ENCODE measurements around the gene CTLA4.

CTLA4 gene

GRCh38 chr2:203867561-203868200, at the start of gene CTLA4:
TSS of gene CTLA4 (plus strand) at chr2:203867771. CDS start at chr2:203867943, 172 bp downstream.
- DNase-seq, result no peak

DNA sequence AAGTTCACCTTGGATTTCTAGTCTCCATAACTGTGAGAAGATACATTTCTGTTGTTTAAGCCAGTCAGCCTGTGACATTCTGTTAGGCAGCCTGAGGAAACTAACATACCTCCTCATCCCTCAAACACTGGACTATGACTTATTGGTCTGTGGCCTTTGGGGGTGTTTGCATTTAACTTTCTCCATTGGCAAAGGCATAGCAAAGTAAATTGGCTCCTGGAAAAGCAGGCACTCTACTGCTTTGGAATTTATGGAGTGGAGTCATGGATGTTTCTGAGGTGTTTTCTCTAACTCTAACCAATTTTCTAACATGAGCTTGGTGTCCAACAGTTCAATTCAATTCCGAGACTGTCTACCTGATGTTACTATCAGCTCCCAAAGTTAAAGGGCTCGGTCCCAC, 48.9 kb upstream of the CTLA4 start:
- no peak for DNase-seq

- no peak for DNase-seq
Observed at GRCh38 chr2:203819434-203820133, 48.0 kb upstream of the CTLA4 start.

DNA sequence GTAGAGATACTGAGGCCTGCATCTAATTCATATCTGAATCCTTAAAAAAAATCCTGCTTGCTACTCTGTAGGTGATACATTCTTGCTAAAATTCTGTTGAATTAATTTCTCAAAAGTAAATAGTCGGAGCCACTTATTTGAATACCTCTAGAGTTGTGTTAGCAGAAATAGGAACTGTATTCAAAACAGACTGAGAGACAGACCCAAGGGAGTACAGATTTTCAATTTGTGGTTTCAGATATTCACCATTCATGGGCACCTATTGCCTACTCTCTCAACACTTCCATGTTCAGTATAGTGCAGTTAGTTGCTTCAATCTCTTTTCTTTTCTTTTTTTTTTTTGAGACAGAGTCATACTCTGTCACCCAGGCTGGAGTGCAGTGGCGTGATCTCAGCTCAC, 46.6 kb upstream of the CTLA4 start:
- DNase-seq, result no peak

GRCh38 chr2:203822240-203822639, 45.3 kb upstream of the CTLA4 start:
- no peak for DNase-seq

- peak in 1 of 58 donors; percentile 14 for DNase-seq
Observed at GRCh38 chr2:203823173-203823572, 44.4 kb upstream of the CTLA4 start.

GRCh38 chr2:203824057-203824456, 43.5 kb upstream of the CTLA4 start:
- no peak for DNase-seq

DNA sequence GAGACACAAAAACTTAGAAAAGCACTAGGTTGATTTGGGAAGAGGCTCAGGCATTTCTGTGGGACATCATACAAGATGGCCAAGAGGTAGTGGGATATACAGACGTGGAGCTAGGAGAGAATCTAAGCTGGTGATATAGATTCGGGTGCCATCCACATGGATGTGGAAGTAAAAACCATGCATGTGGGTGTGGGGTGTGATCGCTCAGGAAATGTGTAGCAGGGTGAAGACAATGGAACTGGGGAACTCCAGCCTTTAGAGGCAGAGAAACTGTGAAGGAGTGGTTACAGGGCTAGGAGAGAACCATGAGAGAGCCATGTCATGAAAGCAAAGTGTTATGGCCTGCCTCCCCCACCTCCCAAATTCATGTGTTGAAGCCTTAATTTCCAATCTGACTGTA, 43.0 kb upstream of the CTLA4 start:
- DNase-seq, result no peak

- no peak for DNase-seq
Observed at GRCh38 chr2:203826704-203827103, 40.9 kb upstream of the CTLA4 start.

DNA sequence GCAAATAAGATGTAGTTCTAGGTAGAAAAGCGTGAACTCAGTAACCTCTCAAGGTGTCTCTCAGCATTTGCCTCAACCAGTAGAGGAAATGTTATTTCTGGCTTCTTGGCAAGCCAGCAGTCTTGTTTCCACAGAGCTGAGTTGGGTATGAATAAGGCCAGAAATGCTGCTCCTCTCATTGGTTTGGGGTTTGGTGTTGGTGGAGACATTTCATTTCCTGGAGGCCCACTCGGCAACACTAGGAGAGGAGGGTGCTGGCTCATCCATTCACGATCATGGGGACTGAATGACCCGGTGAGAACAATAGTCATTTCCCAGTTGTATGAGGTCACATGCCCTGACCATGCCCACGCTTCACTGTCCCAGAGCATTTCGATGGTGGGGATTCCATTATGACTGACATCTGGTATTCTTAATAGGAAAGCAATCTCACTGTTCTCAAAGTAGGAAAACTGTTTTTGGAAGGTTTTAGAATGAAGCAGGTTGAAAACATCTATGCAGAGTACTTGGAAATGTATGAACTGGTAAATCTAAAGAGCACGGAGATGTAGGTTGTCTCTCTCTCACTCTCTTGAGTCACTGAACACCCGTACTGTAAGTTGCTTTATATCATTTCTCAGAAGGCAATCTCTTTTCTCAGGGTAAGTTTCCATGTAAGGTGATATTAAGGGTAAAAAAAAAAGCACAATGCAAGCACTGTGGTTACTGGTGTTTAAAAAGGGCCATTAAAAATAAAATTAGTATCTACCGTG, 37.1 kb upstream of the CTLA4 start:
- DNase-seq, result no peak

GRCh38 chr2:203835420-203835819, 32.2 kb upstream of the CTLA4 start:
- no peak for DNase-seq

- DNase-seq, result no peak
Observed at GRCh38 chr2:203835892-203836800, 31.4 kb upstream of the CTLA4 start.

GRCh38 chr2:203840655-203841205, 26.8 kb upstream of the CTLA4 start:
- no peak for DNase-seq

GRCh38 chr2:203841654-203842053, 25.9 kb upstream of the CTLA4 start:
- DNase-seq, result no peak

GRCh38 chr2:203842373-203842772, 25.2 kb upstream of the CTLA4 start:
- no peak for DNase-seq

DNA sequence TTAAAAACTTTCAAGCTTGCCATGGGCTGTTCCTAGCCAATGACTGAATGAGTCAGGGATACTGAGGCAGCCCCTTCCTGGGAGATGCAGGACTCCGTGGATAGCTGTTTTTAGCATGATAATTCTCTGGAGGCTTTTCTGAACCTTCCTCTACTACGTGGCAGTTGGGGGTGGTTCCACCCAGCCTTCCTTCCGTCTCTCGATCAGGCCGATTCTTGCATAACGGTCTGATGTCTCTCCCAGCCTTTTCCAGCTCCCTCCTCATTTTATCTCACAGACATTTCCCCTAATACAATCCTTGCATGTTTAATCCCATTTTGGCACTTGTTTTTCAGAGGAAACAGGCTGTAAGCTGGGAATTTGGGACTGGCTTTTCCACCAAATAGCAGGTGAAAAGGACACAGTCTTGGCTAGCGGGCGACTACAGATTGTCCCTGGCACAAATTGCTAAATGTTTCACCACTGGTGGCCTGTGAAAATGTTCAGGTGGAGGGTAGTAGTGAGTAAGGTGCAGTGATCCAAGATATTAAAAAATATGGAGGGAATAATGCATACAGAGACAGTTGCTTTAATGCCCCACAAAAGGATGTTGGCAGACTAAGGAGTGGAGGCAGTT, 21.0 kb upstream of the CTLA4 start:
- no peak for DNase-seq

GRCh38 chr2:203849010-203849409, 18.6 kb upstream of the CTLA4 start:
- DNase-seq, result no peak

DNA sequence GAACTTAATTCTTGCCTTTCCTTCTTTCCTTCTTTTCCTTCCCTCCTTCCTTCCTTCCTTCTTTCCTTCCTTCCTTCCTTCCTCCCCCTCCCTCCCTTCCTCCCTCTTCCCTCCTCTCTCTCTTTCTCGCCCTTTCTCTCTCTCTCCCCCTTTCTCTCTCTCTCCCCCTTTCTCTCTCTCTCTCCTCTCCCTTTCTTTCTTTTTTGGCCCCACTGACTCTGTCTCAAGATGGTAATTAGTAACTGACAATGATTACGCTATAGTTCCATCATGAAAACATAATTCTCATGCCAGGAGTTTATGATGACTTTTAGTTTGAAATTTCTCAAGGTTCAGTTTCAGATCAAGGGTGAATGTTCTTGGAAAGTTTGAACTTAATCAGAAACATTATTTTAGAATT, 14.8 kb upstream of the CTLA4 start:
- DNase-seq, result no peak

DNA sequence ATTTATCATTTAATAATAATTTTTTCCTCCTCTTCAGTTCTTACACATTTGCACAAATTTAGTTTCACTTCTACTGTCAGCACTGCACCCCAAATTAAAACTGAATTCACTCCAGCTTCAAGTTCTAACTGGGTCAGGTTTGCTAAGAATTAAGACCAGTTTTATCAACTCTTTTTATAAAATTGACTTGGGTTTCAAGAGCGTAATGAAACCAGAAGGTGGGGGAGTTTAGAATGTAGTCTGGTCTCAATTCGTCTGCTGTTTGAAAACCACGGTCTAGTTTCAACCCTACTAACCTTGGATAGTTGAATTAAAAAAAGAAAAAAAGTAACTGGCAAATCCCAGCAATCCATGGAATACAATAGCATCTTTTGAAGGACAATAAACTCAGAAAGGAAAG, 14.3 kb upstream of the CTLA4 start:
- DNase-seq, result no peak

GRCh38 chr2:203853722-203854121, 13.8 kb upstream of the CTLA4 start:
- no peak for DNase-seq

DNA sequence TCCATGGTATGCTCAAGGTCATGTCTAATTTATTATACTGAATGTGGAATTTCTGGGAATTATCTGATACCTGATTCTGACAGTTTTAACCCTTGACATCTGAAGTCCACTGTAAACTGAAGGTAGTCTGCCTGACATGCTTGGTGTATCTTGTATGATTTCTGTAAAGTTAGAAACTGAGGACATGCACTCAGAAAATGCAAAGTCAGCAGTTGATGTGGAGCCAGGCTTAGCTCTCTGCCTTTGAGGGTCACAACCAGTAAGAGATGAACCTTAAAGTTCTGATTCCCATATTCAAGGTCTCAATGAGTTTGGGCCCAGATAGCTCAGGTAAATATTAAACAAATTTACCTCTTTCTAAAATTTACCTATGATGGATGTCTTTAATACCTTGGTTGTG, 12.3 kb upstream of the CTLA4 start:
- no peak for DNase-seq

Measured in anterior cingulate cortex (tissue), 58 donors.